Body of pancreas (tissue), 4 donors: ENCODE data around the gene SLC4A4. TPM values are rescaled to one million over a fixed set of nuclear protein-coding genes. Genes with fewer than 3 reads are reported as not detected.

ENCODE experiments used
- ATAC-seq: fragments of 150-250 bp; one replicate; pipeline ENCODE4 v1.9.1; 2016
- DNase-seq, 4 donors: peaks; one replicate each; pipeline ENCODE4 v3.0.0-alpha.2; 2019
- H3K27ac ChIP-seq, 4 donors: fragments of 200-600 bp; sonication (generic); 1 replicate in 3 of 4; 2 replicates in 1 of 4; pipeline versions ENCODE4 v1.5.1 to v1.6.1; 2016 to 2019; ENCODE audit warnings: mild to moderate bottlenecking in 1 of 4, mixed read lengths in 1 of 4, moderate library complexity in 1 of 4
- H3K27me3 ChIP-seq, 2 donors: fragments of 200-600 bp; sonication (generic); one replicate each; pipeline ENCODE4 v1.6.0; 2016; ENCODE audit warnings: mild to moderate bottlenecking in 1 of 2
- H3K36me3 ChIP-seq, 2 donors: fragments of 200-600 bp; sonication (generic); replicated peaks in 1 of 2; 2 replicates each; pipeline ENCODE4 v1.5.1; 2016; ENCODE audit warnings: low read depth in 2 of 2; ENCODE audit not compliant: insufficient read depth in 1 of 2
- H3K4me1 ChIP-seq: fragments of 200-600 bp; sonication (generic); one replicate; pipeline ENCODE4 v1.6.0; 2016
- H3K4me3 ChIP-seq, 2 donors: fragments of 200-600 bp; sonication (generic); 1 replicate in 1 of 2; 2 replicates in 1 of 2; pipeline ENCODE4 v1.5.1; 2016 to 2019
- H3K9me3 ChIP-seq, 3 donors: fragments of 200-600 bp; sonication (generic); 1 replicate in 2 of 3; 2 replicates in 1 of 3; pipeline ENCODE4 v1.5.1; 2016
- POLR2A ChIP-seq, 3 donors: fragments of 450-650 bp; IDR thresholded peaks; one replicate each; pipeline ENCODE4 v1.6.1; 2016; ENCODE audit warnings: antibody characterized with exemption in 3 of 3, mild to moderate bottlenecking in 2 of 3
- WGBS, 2 donors: methylation state at CpG; one replicate each; pipeline ENCODE4 v1.1.5; 2017; 5-methylcytosine and 5-hydroxymethylcytosine counted together
- intact Hi-C: fragments of 100-400 bp; cut with DNase I; formaldehyde crosslinking; loops from one replicate; pipeline ENCODE4 v1.15.1; 2023
- total RNA-seq, 2 donors: library from RNA; depleted of rRNA; stranded (reverse); fragments of >200 nt; gene quantifications; one replicate each; pipeline ENCODE4 v1.1.0, GENCODE V29; 2016
- TF ChIP-seq, protein P1 (sequence below), 7 experiments: fragments of 450-650 bp in 4 of 7; fragments of 200-600 bp in 3 of 7; sonication (generic) in 3 of 7; IDR thresholded peaks; one replicate each; pipeline ENCODE4 v1.5.1; 2016 to 2019; ENCODE audit warnings: antibody characterized with exemption in 7 of 7

Gene SLC4A4
- total RNA-seq, 2 donors from 2014 or later = 334 to 402 TPM

DNA sequence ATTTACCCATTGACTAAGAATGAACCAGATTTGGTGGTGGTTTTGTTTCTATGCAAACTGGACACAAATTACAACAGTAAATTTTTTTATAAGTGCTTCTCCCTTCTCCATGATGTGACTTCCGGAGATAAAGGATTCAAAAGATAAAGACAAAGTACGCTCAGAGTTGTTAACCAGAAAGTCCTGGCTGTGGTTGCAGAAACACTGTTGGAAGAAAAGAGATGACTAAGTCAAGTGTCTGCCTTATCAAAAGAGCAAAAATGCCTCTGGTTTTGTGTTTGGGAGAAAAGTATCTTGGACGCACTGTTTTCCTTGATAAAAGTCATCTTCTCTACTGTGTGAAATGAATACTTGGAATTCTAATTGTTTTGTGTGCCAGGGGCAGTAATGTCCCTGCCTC lies 231.7 kb downstream of the SLC4A4 start:
- ATAC-seq (no peak), DNase-seq (no peak)
- intact Hi-C loops = no loop called here
- 76 to 77% methylated on average over 3 of the region's 3 CpGs for WGBS, 2 donors
- H3K9me3 ChIP-seq = no peaks in the 10 kb centered on the region
- TF ChIP-seq, protein P1, sequence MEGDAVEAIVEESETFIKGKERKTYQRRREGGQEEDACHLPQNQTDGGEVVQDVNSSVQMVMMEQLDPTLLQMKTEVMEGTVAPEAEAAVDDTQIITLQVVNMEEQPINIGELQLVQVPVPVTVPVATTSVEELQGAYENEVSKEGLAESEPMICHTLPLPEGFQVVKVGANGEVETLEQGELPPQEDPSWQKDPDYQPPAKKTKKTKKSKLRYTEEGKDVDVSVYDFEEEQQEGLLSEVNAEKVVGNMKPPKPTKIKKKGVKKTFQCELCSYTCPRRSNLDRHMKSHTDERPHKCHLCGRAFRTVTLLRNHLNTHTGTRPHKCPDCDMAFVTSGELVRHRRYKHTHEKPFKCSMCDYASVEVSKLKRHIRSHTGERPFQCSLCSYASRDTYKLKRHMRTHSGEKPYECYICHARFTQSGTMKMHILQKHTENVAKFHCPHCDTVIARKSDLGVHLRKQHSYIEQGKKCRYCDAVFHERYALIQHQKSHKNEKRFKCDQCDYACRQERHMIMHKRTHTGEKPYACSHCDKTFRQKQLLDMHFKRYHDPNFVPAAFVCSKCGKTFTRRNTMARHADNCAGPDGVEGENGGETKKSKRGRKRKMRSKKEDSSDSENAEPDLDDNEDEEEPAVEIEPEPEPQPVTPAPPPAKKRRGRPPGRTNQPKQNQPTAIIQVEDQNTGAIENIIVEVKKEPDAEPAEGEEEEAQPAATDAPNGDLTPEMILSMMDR (IDR thresholded peaks at IDR 0.05) = no peak
- TF ChIP-seq POLR2A (IDR thresholded peaks at IDR 0.05) = no peak
- H3K27ac ChIP-seq = no peak overlapping the region
- no peaks in the 10 kb centered on the region for H3K36me3 ChIP-seq
- no peaks in the 10 kb centered on the region for H3K27me3 ChIP-seq
- no peaks in the 10 kb centered on the region for H3K4me1 ChIP-seq
- H3K4me3 ChIP-seq = no peak overlapping the region

DNA sequence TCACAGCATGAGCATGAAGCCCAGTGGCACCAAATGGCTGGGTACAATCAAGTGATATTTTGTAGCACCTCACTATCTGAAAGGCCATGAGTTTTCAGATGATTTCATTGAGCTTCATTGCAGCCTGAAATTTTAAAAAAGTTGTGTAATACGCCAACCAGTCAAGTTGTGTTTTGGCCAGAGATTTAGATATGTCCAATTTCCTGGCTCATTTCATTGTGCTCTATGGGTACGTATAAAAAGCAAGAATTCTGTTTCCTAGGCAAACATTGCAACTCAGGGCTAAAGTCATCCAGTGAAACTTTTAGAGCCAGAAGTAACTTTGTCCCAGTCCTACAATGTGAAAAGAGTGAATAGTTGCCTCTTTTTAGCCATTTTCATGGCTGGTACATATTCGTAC lies 232.5 kb downstream of the SLC4A4 start:
- no peak for ATAC-seq
- 82 to 88% methylated on average over 3 of the region's 3 CpGs for WGBS, 2 donors
- H3K36me3 ChIP-seq = no peaks in the 10 kb centered on the region

DNA sequence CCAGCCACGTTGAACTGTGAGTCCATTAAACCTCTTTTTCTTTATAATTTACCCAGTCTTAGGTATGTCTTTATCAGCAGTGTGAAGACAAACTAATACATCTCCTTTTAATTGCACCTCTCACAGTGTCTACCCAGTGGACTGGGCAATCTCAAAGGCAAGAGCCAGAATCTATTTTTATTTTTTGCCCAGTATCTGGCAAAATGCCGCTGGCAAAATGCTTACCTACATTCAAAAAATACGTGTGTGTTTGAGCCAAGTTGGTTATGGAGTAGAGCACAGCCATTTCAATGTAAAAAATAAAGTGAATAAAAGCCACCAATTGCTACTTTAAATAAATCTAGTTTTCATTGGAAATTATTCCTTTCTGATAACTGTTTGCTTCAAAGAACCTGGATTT lies 245.2 kb downstream of the SLC4A4 start:
- TF ChIP-seq, protein P1 (IDR thresholded peaks at IDR 0.05) = no peak
- TF ChIP-seq POLR2A (IDR thresholded peaks at IDR 0.05) = no peak
- intact Hi-C loops = no loop called here
- no peak overlapping the region for H3K27ac ChIP-seq

More for the DNA sequence above, 232.5 kb downstream of the SLC4A4 start:
- H3K27me3 ChIP-seq = no peaks in the 10 kb centered on the region
- H3K9me3 ChIP-seq = no peaks in the 10 kb centered on the region
- intact Hi-C loops = no loop called here
- no peak overlapping the region for H3K27ac ChIP-seq
- H3K4me3 ChIP-seq = no peak overlapping the region
- TF ChIP-seq POLR2A (IDR thresholded peaks at IDR 0.05) = no peak
- TF ChIP-seq, protein P1 (IDR thresholded peaks at IDR 0.05) = no peak
- H3K4me1 ChIP-seq = no peaks in the 10 kb centered on the region
- DNase-seq = no peak

DNA sequence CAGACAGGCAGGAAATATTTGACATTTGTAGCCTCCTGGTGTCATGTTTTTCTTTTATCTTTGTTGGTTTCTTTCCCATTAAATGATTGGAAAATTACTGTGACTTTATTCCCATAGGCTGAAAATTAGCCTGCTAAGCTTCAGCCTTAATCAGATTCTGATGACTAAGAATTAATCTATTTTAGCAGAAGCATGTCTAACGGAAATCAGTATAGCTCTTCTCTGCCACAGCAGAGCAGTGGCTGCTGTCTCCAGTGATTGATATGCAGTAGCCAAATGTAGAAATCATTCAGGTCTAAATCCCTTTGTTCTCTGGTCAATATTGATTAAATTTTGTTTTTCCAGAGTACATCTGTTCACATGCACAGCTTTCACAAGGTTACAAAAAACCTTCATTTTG lies 245.8 kb downstream of the SLC4A4 start:
- ATAC-seq (no peak), DNase-seq (no peak)
- Histone ChIP-seq H3K36me3 (no peaks in the 10 kb centered on the region), H3K27me3 (no peaks in the 10 kb centered on the region), H3K9me3 (no peaks in the 10 kb centered on the region), H3K4me3 (no peak overlapping the region), H3K27ac (no peak overlapping the region), H3K4me1 (no peaks in the 10 kb centered on the region)
- intact Hi-C loops = no loop called here
- WGBS, 2 donors = 9 to 17% methylated on average over 1 of the region's 1 CpG
- no peak for TF ChIP-seq POLR2A (IDR thresholded peaks at IDR 0.05)
- TF ChIP-seq, protein P1 (IDR thresholded peaks at IDR 0.05) = no peak

More for the DNA sequence above, 245.2 kb downstream of the SLC4A4 start:
- no peaks in the 10 kb centered on the region for H3K9me3 ChIP-seq
- H3K36me3 ChIP-seq = no peaks in the 10 kb centered on the region
- no peaks in the 10 kb centered on the region for H3K4me1 ChIP-seq
- ATAC-seq = no peak
- no peak for DNase-seq
- no peaks in the 10 kb centered on the region for H3K27me3 ChIP-seq
- no peak overlapping the region for H3K4me3 ChIP-seq
- WGBS, 2 donors = 47 to 53% methylated on average over 3 of the region's 3 CpGs

DNA sequence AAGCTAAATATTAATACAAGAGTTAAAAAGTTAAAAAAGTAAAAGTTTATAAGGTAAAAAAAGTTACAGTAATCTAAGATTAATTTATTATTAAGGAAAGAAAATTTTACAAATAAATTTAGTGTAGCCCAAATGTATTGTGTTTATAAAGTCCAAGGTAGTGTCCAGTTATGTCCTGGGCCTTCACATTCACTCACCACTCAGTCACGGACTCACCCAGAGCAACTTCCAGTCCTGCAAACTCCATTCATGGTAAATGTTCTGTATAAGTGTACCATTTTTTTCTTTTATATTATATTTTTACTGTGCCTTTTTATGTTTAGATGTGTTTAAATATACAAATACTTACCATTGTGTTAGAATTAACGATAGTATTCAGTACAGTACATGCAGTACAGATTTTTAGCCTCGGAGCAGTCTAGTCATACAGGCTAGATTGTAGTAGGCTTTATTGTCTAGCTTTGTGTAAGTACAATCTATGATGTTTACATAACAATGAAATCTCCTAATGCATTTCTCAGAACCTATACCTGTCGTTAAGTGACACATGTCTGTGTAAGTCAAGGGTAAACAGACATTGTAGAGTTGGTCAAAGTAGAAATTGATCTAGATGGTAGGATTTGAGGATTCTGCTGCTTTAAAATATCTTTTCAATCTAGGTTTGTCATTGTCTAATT lies 247.4 kb downstream of the SLC4A4 start:
- H3K27me3 ChIP-seq = no peaks in the 10 kb centered on the region

More for the DNA sequence above, 247.4 kb downstream of the SLC4A4 start:
- no peak for TF ChIP-seq POLR2A (IDR thresholded peaks at IDR 0.05)
- TF ChIP-seq, protein P1 (IDR thresholded peaks at IDR 0.05) = no peak
- Histone ChIP-seq H3K4me3 (no peak overlapping the region), H3K36me3 (no peaks in the 10 kb centered on the region), H3K4me1 (no peaks in the 10 kb centered on the region), H3K27ac (no peak overlapping the region), H3K9me3 (no peaks in the 10 kb centered on the region)
- intact Hi-C loops = no loop called here
- DNase-seq = no peak
- 56 to 72% methylated on average over 4 of the region's 4 CpGs for WGBS, 2 donors
- no peak for ATAC-seq
